Parathyroid adenoma (tissue), 2 donors: Measurements from ENCODE around the gene CD27.
"Not testable (repeated sequence)": the region's sequence is repeated elsewhere in the genome, so short reads cannot be mapped to it uniquely, and the experiment has no call there.

Source experiments
- H2AFZ ChIP-seq: fragments of 300-600 bp; sonication (generic); one replicate; pipeline ENCODE4 v1.7.0; 2017; ENCODE audit warnings: antibody characterized with exemption, mild to moderate bottlenecking
- H3K27ac ChIP-seq: fragments of 300-600 bp; sonication (generic); one replicate; pipeline ENCODE4 v1.7.0; 2017
- H3K27me3 ChIP-seq: fragments of 300-600 bp; sonication (generic); one replicate; pipeline ENCODE4 v1.7.0; 2017; ENCODE audit warnings: low read length; ENCODE audit not compliant: control insufficient read depth, insufficient read depth
- H3K36me3 ChIP-seq: fragments of 300-600 bp; sonication (generic); one replicate; pipeline ENCODE4 v1.7.0; 2017; ENCODE audit warnings: low read length; ENCODE audit not compliant: control insufficient read depth, insufficient read depth
- H3K4me1 ChIP-seq: fragments of 300-600 bp; sonication (generic); one replicate; pipeline ENCODE4 v1.7.0; 2017; ENCODE audit warnings: control low read depth
- H3K4me2 ChIP-seq: fragments of 300-600 bp; sonication (generic); one replicate; pipeline ENCODE4 v1.7.0; 2017; ENCODE audit warnings: low read length
- H3K4me3 ChIP-seq: fragments of 300-600 bp; sonication (generic); one replicate; pipeline ENCODE4 v1.7.0; 2017; ENCODE audit warnings: low read depth, low read length
- H3K79me2 ChIP-seq: fragments of 300-600 bp; sonication (generic); one replicate; pipeline ENCODE4 v1.7.0; 2017; ENCODE audit warnings: control low read depth
- H3K9ac ChIP-seq: fragments of 300-600 bp; sonication (generic); one replicate; pipeline ENCODE4 v1.7.0; 2017; ENCODE audit warnings: mild to moderate bottlenecking
- H3K9me3 ChIP-seq: fragments of 300-600 bp; sonication (generic); one replicate; pipeline ENCODE4 v1.7.0; 2017; ENCODE audit warnings: low read length; ENCODE audit not compliant: control insufficient read depth
- TF ChIP-seq, protein P1 (sequence below): fragments of 300-600 bp; sonication (generic); IDR thresholded peaks from one replicate; pipeline ENCODE4 v1.7.0; 2017; ENCODE audit warnings: antibody characterized with exemption, mild to moderate bottlenecking
- donor health status: primary hyperparathyroidism.

CD27 gene

DNA sequence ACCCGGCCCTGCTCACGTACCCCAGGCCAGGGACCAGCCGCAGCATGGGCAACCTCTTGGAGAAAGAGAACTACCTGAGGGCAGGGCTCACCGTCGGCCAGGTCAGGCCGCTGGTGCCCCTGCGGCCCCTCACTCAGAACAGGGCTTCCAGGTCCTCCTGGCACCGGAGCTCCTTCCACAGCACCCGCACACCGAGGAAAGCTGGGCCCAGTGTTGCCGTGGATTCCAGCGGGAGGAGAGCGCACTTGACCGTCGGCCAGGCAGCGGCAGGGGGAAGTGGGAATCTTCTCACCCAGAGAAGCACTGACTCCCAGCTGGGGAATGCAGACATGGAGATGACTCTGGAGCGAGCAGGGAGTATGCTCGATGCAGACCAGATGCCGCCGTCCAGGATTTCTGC lies 33.7 kb downstream of the CD27 start:
- Histone ChIP-seq H3K27me3 (no peaks in the 10 kb centered on the region), H3K27ac (no peak overlapping the region), H3K9ac (no peak overlapping the region), H3K4me2 (no peak overlapping the region), H2AFZ (no peak overlapping the region), H3K79me2 (no peaks in the 10 kb centered on the region), H3K4me1 (no peaks in the 10 kb centered on the region), H3K36me3 (no peaks in the 10 kb centered on the region), H3K4me3 (no peak overlapping the region), H3K9me3 (no peaks in the 10 kb centered on the region)
- TF ChIP-seq, protein P1, sequence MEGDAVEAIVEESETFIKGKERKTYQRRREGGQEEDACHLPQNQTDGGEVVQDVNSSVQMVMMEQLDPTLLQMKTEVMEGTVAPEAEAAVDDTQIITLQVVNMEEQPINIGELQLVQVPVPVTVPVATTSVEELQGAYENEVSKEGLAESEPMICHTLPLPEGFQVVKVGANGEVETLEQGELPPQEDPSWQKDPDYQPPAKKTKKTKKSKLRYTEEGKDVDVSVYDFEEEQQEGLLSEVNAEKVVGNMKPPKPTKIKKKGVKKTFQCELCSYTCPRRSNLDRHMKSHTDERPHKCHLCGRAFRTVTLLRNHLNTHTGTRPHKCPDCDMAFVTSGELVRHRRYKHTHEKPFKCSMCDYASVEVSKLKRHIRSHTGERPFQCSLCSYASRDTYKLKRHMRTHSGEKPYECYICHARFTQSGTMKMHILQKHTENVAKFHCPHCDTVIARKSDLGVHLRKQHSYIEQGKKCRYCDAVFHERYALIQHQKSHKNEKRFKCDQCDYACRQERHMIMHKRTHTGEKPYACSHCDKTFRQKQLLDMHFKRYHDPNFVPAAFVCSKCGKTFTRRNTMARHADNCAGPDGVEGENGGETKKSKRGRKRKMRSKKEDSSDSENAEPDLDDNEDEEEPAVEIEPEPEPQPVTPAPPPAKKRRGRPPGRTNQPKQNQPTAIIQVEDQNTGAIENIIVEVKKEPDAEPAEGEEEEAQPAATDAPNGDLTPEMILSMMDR: no peak

DNA sequence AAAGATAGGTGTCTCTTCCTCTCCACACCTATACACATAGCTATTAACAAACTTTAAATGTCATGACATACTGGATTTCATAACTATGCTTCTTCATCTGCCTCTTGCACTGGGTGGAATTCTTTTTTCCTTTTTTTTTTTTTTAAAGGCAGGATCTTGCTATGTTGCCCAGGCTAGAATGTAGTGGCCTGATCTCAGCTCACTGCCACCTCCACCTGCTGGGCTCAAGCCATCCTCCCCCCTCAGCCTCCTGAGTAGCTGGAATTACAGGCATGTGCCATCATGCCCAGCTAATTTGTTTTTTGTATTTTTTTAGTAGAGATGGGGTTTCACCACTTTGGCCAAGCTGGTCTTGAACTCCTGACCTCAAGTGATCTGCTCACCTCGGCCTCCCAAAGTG lies 43.5 kb downstream of the CD27 start:
- TF ChIP-seq, protein P1: no peak

DNA sequence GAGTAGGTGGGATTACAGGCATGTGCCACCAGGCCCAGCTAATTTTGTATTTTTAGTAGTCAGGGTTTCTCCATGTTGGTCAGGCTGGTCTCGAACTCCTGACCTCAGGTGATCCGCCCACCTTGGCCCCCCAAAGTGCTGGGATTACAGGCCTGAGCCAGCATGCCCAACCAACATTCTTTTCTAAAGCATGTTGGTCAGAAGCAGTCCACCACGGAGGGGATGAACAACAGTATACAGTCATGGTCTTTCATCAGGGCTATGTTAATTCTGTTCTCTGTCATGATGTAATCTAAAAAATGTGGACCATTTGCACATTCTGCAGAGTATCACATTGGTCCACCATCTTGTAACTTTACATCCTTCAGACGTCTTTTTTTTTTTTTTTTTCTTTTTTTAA lies 44.7 kb downstream of the CD27 start:
- TF ChIP-seq, protein P1: no peak
- Histone ChIP-seq H3K27ac (no peak overlapping the region), H3K4me2 (no peak overlapping the region), H3K79me2 (peaks cover under 1% of the 10 kb centered on the region), H3K9ac (no peak overlapping the region), H3K27me3 (no peaks in the 10 kb centered on the region), H3K36me3 (no peaks in the 10 kb centered on the region), H3K4me1 (peaks cover 4% of the 10 kb centered on the region), H3K4me3 (no peak overlapping the region), H2AFZ (no peak overlapping the region), H3K9me3 (no peaks in the 10 kb centered on the region)

More for the DNA sequence above, 43.5 kb downstream of the CD27 start:
- no peaks in the 10 kb centered on the region for H3K9me3 ChIP-seq
- no peak overlapping the region for H3K9ac ChIP-seq
- no peaks in the 10 kb centered on the region for H3K36me3 ChIP-seq
- no peaks in the 10 kb centered on the region for H3K79me2 ChIP-seq
- H3K4me1 ChIP-seq: no peaks in the 10 kb centered on the region
- H3K27ac ChIP-seq: no peak overlapping the region
- H3K27me3 ChIP-seq: no peaks in the 10 kb centered on the region
- no peak overlapping the region for H2AFZ ChIP-seq
- no peak overlapping the region for H3K4me2 ChIP-seq
- no peak overlapping the region for H3K4me3 ChIP-seq

DNA sequence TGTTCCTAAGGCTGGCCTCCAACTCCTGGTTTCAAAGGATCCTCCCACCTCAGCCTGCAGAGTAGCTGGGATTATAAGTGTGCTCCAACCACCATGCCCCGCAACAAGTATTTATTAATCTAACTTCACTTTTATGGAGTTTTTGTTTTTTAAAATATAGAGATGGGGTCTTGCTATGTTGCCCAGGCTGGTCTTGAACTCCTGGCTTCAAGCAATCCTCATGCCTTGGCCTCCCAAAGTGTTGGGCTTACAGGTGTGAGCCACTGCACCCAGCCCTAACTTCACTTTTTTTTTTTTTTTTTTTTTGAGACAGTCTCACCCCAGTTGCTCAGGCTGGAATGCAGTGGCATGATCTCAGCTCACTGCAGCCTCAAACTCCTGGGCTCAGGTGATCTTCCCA lies 45.9 kb downstream of the CD27 start:
- H3K9ac ChIP-seq, H3K4me2 ChIP-seq, H2AFZ ChIP-seq, H3K27ac ChIP-seq, H3K9me3 ChIP-seq, H3K4me3 ChIP-seq, H3K27me3 ChIP-seq, H3K36me3 ChIP-seq: not testable (repeated sequence)
- peaks cover 11% of the 10 kb centered on the region for H3K4me1 ChIP-seq
- peaks cover 11% of the 10 kb centered on the region for H3K79me2 ChIP-seq

DNA sequence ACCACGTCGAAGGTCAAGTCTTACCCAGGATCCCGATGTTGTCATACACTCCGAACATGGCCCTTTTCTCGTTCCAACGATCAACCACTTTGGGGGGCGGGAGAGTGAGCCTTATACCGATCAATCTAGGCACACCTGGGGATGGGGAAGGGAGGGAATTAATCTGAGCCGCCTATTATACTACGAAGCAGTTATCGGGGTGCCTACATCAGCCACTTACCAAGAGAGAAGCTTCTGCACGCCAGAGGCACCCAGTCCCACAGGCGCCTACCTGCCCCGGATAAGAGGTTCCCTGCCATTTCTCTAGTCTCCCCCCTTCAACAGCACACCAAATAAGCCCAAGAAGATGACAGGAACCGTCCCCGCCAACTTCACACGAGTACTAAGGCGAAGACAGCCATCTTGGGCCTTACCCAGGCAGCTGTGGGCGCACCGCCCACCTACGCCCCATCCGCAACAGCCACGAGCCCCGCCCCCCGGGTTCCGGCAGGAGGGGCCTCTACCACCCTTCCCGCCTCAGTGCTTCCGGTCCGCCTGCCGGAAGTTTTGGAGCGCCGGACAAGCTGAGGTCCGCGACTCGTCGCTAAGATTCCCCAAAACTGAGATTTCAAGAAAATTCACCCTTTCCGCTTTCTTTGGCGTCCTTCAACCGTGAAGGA lies 48.2 kb downstream of the CD27 start, which contains the start of gene MRPL51:
MRPL51 (minus strand) TSS at position 425 of the 659 bp plus-strand sequence; CDS start at position 299, 126 bp downstream.
- TF ChIP-seq, protein P1: no peak
- H3K79me2 ChIP-seq: peaks cover 24% of the 10 kb centered on the region
- no peaks in the 10 kb centered on the region for H3K36me3 ChIP-seq
- no peaks in the 10 kb centered on the region for H3K27me3 ChIP-seq
- H2AFZ ChIP-seq: peak within 1 kb of the TSS; percentile 99
- H3K27ac ChIP-seq: peak within 1 kb of the TSS; percentile 95
- H3K4me2 ChIP-seq: peak within 1 kb of the TSS; percentile 94
- peak within 1 kb of the TSS; percentile 94 for H3K4me3 ChIP-seq
- no peaks in the 10 kb centered on the region for H3K9me3 ChIP-seq
- H3K4me1 ChIP-seq: peaks cover 11% of the 10 kb centered on the region
- peak within 1 kb of the TSS; percentile 33 for H3K9ac ChIP-seq
